Raji (cell line): ENCODE results near the gene COPG2.

Source experiments
- POLR2A ChIP-seq: IDR thresholded peaks from 2 replicates; pipeline ENCODE4 v1.6.1; 2011; ENCODE audit warnings: low read depth, low read length, control low read depth; ENCODE audit not compliant: insufficient read depth

Gene COPG2

DNA sequence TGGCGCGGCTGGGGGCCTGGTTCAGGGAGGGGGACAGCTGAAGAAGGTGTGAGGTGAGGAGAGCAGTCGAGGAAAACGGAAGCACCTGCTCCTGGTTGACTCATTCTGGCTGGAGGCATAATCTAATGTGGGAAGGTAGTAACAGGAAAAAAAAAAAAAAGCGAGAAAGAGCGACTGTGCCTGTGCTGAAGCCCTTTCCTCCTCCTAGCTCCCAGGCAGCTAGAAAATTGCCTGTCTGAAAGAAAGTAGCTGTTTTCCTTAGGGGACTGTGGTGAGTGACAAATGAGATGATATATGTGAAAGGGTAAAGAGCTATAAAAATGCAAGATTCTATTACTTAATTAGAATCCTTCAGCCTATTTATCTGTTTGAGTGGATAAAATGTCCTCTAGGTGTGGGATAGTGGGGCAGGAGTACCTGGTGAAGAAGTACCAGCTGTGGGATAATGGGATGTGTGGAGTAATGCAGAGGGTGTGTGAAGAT lies 181.6 kb downstream of the COPG2 start:
- no peak for TF ChIP-seq POLR2A

DNA sequence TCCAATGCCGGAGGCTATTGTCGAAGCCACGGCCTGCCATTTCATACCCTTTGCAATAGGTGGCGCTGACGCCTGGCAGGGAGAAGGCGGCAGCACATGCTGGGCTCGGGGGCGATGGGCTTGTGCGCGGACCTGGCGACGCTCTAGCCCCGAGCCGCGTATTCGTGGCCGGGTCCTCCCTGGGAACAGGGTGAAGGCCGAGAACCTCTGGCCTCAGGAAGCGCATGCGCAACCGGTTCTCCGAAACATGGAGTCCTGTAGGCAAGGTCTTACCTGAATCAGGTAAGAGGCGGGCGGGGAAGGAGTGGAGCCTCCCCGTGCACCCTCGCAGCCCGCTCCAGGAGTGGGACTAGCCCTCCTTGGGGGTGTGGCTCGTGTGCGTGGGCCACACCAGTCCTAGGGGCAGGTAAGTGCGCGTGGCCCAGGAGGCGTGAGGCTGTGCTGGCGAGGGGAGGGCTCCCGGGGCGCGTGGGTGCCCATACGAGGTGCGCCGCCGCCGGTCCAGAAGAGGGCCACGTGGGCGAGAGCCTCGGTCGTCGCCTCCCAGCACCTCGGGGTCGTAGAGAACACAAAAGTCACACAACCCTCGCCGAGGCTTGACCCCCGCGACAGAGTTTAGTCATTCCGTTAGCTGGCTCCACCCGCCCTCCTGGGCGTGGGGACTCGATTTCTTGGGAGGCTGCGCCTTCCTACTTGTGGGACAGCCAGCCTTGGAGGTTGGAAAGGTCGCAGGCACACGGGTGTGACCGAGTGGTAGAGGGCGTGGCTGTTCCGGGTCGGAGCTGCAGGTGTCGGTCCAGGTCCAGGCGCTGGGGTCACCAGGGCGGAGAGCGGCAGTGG lies 182.2 kb downstream of the COPG2 start:
- no peak for TF ChIP-seq POLR2A

DNA sequence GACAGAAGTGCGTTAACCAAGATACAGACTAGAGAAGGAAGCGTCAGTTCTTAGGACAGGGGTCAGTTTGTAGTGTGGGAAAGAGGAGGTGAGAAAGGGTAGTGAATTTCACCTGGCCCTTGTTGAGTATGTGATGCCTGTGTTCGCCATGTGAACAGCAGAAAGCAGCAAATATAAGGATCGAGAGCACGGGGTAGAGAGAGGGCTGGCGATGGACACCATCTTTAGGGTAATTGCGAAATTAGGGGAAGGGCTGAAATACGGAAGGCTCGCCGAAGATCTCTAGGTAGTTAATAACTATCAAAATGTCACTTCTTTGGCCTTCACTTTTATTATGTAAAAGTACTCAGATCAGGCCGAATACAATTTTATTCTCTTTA lies 182.8 kb downstream of the COPG2 start:
- no peak for TF ChIP-seq POLR2A

- TF ChIP-seq POLR2A: no peak
Measured at GRCh38 chr7:130483031-130483430, 185.5 kb downstream of the COPG2 start.

DNA sequence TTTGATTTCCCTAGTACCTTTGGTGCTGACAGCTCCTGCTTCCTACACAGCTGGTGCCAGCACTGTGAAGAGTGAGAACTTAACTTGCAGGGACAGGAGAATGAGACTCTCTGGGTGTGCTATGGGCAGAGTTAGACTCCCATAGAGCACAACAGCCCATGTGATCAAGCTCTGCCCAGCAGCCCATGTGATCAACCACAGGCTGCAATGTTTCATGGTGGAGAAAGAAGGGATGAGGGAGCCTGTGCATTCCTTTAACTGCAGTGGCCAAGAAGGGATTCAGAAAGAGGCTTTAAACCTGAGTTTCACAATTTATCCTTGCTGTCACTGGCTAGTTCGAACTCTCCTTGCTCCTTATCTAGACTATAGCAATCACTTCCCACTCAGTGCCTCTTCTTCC lies 186.7 kb downstream of the COPG2 start:
- no peak for TF ChIP-seq POLR2A

GRCh38 chr7:130479716-130480400 lies 188.7 kb downstream of the COPG2 start:
- TF ChIP-seq POLR2A: no peak

GRCh38 chr7:130478991-130479390 lies 189.6 kb downstream of the COPG2 start:
- no peak for TF ChIP-seq POLR2A

- TF ChIP-seq POLR2A: no peak
Measured at GRCh38 chr7:130476297-130477150, 192.0 kb downstream of the COPG2 start.

DNA sequence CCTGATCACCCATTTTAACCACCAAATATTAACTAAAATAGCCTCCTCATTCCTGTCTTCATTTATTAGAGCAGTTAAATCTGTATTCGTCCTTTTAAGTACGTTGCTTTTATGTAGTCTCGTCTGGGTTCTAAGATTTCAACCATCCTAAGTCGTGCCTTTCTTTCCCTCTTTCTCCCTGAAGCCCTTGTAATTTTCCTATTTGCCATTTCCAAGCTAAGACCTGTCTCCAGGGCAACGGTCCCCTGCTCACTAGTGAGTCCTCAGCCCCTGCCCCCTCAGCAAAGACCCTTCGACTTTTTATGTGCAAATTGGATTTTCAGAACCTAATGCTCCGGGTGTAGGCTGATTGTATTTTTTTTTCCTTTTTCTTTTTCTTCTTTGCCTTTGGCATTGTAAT lies 192.8 kb downstream of the COPG2 start:
- TF ChIP-seq POLR2A: no peak

GRCh38 chr7:130473876-130474275 lies 194.7 kb downstream of the COPG2 start:
- TF ChIP-seq POLR2A: no peak

- no peak for TF ChIP-seq POLR2A
Measured at GRCh38 chr7:130473289-130473688, 195.3 kb downstream of the COPG2 start.

GRCh38 chr7:130471974-130472373 lies 196.6 kb downstream of the COPG2 start:
- TF ChIP-seq POLR2A: no peak

DNA sequence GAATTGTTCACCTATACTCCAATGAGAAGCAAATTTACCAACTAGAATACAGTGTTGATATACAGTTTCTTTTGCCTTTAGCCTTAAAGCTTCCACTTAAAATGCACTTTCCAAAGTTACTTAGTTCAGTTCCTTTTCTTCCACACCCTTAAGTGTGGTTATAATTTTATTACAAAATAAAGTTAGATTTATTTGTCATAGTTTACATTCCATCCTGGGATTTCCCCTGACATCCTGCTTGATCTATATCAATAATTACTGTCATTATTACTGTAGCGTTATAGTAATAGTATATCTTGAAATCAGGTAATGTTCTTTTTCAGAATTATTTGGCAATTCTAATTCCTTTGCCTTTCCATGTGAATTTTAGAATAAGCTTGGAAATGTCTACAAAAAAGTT lies 199.9 kb downstream of the COPG2 start:
- TF ChIP-seq POLR2A: no peak

- TF ChIP-seq POLR2A: no peak
Measured at GRCh38 chr7:130463553-130464434, 204.8 kb downstream of the COPG2 start.
